HepG2 (cell line): Measurements from ENCODE around the gene LSM2. TPM values are rescaled to one million over a fixed set of nuclear protein-coding genes. Genes with fewer than 3 reads are reported as not detected.
A peak's percentile ranks its signal among the peaks of the same experiment; 100 is the strongest.

ENCODE experiments used
- MED1 ChIP-seq: sonication (generic); formaldehyde crosslinking; IDR thresholded peaks from 2 replicates; pipeline ENCODE4 v1.4.0; 2020; ENCODE audit warnings: missing genetic modification reagents
- TARDBP ChIP-seq: sonication (generic); formaldehyde crosslinking; IDR thresholded peaks from 2 replicates; pipeline ENCODE4 v1.8.0; 2022; ENCODE audit warnings: mild to moderate bottlenecking, missing genetic modification reagents
- ZBTB42 ChIP-seq: sonication (generic); formaldehyde crosslinking; IDR thresholded peaks from 2 replicates; pipeline ENCODE4 v1.5.0; 2020; ENCODE audit warnings: mild to moderate bottlenecking, missing genetic modification reagents
- ZBTB7A ChIP-seq: sonication (generic); formaldehyde crosslinking; IDR thresholded peaks from 2 replicates; pipeline ENCODE4 v1.8.0; 2022; ENCODE audit warnings: mild to moderate bottlenecking, missing genetic modification reagents
- ZC3H4 ChIP-seq: sonication (generic); formaldehyde crosslinking; IDR thresholded peaks from 2 replicates; pipeline ENCODE4 v1.4.0; 2020; ENCODE audit warnings: missing genetic modification reagents, borderline replicate concordance
- ZKSCAN8 ChIP-seq: IDR thresholded peaks from 2 replicates; pipeline ENCODE4 v1.6.1; 2016; ENCODE audit warnings: borderline replicate concordance, missing genetic modification reagents, missing compliant biosample characterization
- ZNF207 ChIP-seq: fragments of 450-650 bp; IDR thresholded peaks from 2 replicates; pipeline ENCODE4 v1.6.1; 2016; ENCODE audit warnings: antibody characterized with exemption, borderline replicate concordance
- ZNF230 ChIP-seq: sonication (generic); formaldehyde crosslinking; IDR thresholded peaks from 2 replicates; pipeline ENCODE4 v1.4.0; 2020; ENCODE audit warnings: mild to moderate bottlenecking, missing genetic modification reagents
- ZNF296 ChIP-seq: sonication (generic); formaldehyde crosslinking; conservative IDR thresholded peaks from 2 replicates; pipeline ENCODE4 v1.5.0; 2020; ENCODE audit warnings: mild to moderate bottlenecking, missing genetic modification reagents
- ZNF572 ChIP-seq: sonication (generic); formaldehyde crosslinking; IDR thresholded peaks from 2 replicates; pipeline ENCODE4 v1.5.1; 2020; ENCODE audit warnings: mild to moderate bottlenecking, missing genetic modification reagents
- ZSCAN20 ChIP-seq: sonication (generic); formaldehyde crosslinking; IDR thresholded peaks from 2 replicates; pipeline ENCODE4 v1.4.0; 2020; ENCODE audit warnings: missing genetic modification reagents, mild to moderate bottlenecking, borderline replicate concordance
- polyA plus RNA-seq, 8 experiments: library from polyadenylated mRNA; depleted of rRNA in 3 of 8; stranded (reverse) in 7 of 8; unstranded in 1 of 8; fragments of >200 nt; fragmentation: Illumina TruSeq in 4 of 8; extraction: Trizol in 4 of 8; gene quantifications; 2 replicates each; pipeline versions ENCODE4 v1.2.1 to v1.2.3, GENCODE V29; 2011 to 2016; ENCODE audit warnings: low read depth in 4 of 8, missing spikeins in 1 of 8, mixed read lengths in 1 of 8; ENCODE audit not compliant: insufficient read depth in 1 of 8
- total RNA-seq, 5 experiments: library from RNA; depleted of rRNA; stranded (reverse); fragments of >200 nt; fragmentation: Illumina TruSeq; extraction: Trizol; gene quantifications; 2 replicates each; pipeline ENCODE4 v1.2.3, GENCODE V29; 2016; ENCODE audit warnings: low read depth in 1 of 5
- TF ChIP-seq, protein P1 (sequence below): sonication (generic); formaldehyde crosslinking; IDR thresholded peaks from 2 replicates; pipeline ENCODE4 v1.8.1; 2023; ENCODE audit warnings: missing genetic modification reagents, mild to moderate bottlenecking, borderline replicate concordance
- TF ChIP-seq, protein P2 (sequence below): sonication (generic); formaldehyde crosslinking; IDR thresholded peaks from 2 replicates; pipeline ENCODE4 v1.5.1; 2020; ENCODE audit warnings: missing genetic modification reagents, mild to moderate bottlenecking, borderline replicate concordance
- TF ChIP-seq, protein P3 (sequence below): sonication (generic); formaldehyde crosslinking; IDR thresholded peaks from 2 replicates; pipeline ENCODE4 v1.8.1; 2023; ENCODE audit warnings: mild to moderate bottlenecking, missing genetic modification reagents
- TF ChIP-seq, protein P4 (sequence below): IDR thresholded peaks from 2 replicates; pipeline ENCODE4 v1.6.1; 2016; ENCODE audit warnings: missing genetic modification reagents, missing compliant biosample characterization
- TF ChIP-seq, protein P5 (sequence below), 2 experiments: sonication (generic) in 1 of 2; formaldehyde crosslinking in 1 of 2; IDR thresholded peaks; 2 replicates each; pipeline versions ENCODE4 v1.5.1 to v1.6.1; 2011 to 2020; ENCODE audit warnings: borderline replicate concordance in 1 of 2, low read depth in 1 of 2, low read length in 1 of 2, mild to moderate bottlenecking in 1 of 2, missing genetic modification reagents in 1 of 2, moderate library complexity in 1 of 2
- TF ChIP-seq, protein P6 (sequence below), 2 experiments: sonication (generic) in 1 of 2; formaldehyde crosslinking in 1 of 2; IDR thresholded peaks; 2 replicates each; pipeline versions ENCODE4 v1.4.0 to v1.6.1; 2018 to 2020; ENCODE audit warnings: missing genetic modification reagents in 2 of 2, borderline replicate concordance in 1 of 2, low read depth in 1 of 2, mild to moderate bottlenecking in 1 of 2, missing biosample characterization in 1 of 2
- TF ChIP-seq, protein P7 (sequence below): IDR thresholded peaks from 2 replicates; pipeline ENCODE4 v1.6.1; 2018; ENCODE audit warnings: missing genetic modification reagents
- TF ChIP-seq, protein P8 (sequence below): IDR thresholded peaks from 2 replicates; pipeline ENCODE4 v1.6.1; 2016; ENCODE audit warnings: mild to moderate bottlenecking, missing biosample characterization, missing genetic modification reagents

LSM2 gene
- total and polyA plus RNA-seq, 2 of the 13 experiments (the other 11 are each of a cell fraction or from before 2014, with no cell fraction given): 69.4 to 90.5 TPM

DNA sequence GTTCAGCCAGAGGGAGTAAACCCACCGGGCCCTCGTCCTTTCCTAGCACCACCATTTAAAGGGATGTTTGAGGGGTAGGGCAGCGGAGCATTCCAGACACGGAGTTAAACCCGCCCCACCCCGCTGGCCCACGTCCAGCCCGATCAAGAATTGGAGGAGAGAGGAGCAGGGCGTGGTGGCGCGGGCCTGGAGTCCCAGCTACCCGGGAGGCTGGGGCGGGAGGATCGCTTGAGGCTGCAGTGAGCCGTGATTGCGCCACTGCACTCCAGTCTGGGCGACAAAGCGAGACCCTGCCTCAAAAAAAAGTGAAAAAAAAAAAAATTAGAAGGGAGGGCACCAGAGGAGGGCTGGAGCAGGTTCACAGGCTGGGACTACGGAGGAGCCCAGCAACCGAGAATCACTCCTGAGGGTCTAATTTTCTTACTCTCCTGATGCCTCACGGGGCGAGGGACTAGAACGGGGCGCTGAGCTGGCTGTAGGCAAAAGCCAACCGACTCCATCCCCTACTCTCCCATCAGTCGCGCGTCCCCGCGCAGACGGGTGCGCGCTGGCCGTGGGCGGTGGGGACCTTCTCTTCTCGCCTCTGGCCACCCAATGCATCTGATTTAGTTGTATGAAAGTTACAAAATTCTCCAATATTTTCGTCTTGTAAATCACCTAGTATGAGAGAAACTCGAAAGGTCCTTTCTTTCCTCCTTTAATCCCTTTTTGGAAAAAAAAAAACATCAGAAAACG lies 14.7 kb upstream of the LSM2 start (continued):
- no peak for TF ChIP-seq ZNF296 (CRISPR knock-in tag)
- TF ChIP-seq ZBTB7A (CRISPR knock-in tag): no peak
- TF ChIP-seq ZNF207: no peak
- TF ChIP-seq, protein P1, sequence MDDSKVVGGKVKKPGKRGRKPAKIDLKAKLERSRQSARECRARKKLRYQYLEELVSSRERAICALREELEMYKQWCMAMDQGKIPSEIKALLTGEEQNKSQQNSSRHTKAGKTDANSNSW (CRISPR knock-in tag): no peak
- TF ChIP-seq ZNF572 (CRISPR knock-in tag): peak; percentile 63; the same call in 1 of the 2 replicates
- TF ChIP-seq ZC3H4 (CRISPR knock-in tag): no peak
- no peak for TF ChIP-seq ZNF230 (CRISPR knock-in tag)
- TF ChIP-seq, protein P2, sequence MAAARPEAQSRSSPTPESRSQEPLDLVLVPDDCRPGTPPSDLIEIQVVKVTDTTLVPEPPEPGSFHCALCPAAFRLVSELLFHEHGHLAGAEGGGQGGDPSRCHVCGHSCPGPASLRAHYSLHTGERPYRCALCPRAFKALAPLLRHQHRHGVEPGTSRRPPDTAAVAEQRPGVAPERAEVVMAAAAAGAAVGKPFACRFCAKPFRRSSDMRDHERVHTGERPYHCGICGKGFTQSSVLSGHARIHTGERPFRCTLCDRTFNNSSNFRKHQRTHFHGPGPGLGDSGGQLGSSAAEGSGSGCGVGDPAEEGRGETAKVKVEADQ: no peak
- TF ChIP-seq ZBTB42: no peak
- TF ChIP-seq MED1 (CRISPR knock-in tag): no peak
- TF ChIP-seq, protein P3, sequence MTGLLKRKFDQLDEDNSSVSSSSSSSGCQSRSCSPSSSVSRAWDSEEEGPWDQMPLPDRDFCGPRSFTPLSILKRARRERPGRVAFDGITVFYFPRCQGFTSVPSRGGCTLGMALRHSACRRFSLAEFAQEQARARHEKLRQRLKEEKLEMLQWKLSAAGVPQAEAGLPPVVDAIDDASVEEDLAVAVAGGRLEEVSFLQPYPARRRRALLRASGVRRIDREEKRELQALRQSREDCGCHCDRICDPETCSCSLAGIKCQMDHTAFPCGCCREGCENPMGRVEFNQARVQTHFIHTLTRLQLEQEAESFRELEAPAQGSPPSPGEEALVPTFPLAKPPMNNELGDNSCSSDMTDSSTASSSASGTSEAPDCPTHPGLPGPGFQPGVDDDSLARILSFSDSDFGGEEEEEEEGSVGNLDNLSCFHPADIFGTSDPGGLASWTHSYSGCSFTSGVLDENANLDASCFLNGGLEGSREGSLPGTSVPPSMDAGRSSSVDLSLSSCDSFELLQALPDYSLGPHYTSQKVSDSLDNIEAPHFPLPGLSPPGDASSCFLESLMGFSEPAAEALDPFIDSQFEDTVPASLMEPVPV (CRISPR knock-in tag): no peak
- TF ChIP-seq TARDBP (CRISPR knock-in tag): no peak
- TF ChIP-seq ZSCAN20: peak; percentile 25; the same call in 1 of the 2 replicates
- TF ChIP-seq, protein P4, sequence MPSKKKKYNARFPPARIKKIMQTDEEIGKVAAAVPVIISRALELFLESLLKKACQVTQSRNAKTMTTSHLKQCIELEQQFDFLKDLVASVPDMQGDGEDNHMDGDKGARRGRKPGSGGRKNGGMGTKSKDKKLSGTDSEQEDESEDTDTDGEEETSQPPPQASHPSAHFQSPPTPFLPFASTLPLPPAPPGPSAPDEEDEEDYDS (CRISPR knock-in tag): no peak
- TF ChIP-seq, protein P5, sequence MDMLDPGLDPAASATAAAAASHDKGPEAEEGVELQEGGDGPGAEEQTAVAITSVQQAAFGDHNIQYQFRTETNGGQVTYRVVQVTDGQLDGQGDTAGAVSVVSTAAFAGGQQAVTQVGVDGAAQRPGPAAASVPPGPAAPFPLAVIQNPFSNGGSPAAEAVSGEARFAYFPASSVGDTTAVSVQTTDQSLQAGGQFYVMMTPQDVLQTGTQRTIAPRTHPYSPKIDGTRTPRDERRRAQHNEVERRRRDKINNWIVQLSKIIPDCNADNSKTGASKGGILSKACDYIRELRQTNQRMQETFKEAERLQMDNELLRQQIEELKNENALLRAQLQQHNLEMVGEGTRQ (IDR thresholded peaks at IDR 0.05; ENCODE audit: low read depth, low read length): no peak
- TF ChIP-seq, protein P5 (CRISPR knock-in tag; IDR thresholded peaks at IDR 0.05; ENCODE audit: borderline replicate concordance): no peak
- TF ChIP-seq, protein P6, sequence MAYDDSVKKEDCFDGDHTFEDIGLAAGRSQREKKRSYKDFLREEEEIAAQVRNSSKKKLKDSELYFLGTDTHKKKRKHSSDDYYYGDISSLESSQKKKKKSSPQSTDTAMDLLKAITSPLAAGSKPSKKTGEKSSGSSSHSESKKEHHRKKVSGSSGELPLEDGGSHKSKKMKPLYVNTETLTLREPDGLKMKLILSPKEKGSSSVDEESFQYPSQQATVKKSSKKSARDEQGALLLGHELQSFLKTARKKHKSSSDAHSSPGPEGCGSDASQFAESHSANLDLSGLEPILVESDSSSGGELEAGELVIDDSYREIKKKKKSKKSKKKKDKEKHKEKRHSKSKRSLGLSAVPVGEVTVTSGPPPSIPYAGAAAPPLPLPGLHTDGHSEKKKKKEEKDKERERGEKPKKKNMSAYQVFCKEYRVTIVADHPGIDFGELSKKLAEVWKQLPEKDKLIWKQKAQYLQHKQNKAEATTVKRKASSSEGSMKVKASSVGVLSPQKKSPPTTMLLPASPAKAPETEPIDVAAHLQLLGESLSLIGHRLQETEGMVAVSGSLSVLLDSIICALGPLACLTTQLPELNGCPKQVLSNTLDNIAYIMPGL (CRISPR knock-in tag; IDR thresholded peaks at IDR 0.05; ENCODE audit: borderline replicate concordance in 1 of 2, low read depth in 1 of 2): no peak
- TF ChIP-seq, protein P7, sequence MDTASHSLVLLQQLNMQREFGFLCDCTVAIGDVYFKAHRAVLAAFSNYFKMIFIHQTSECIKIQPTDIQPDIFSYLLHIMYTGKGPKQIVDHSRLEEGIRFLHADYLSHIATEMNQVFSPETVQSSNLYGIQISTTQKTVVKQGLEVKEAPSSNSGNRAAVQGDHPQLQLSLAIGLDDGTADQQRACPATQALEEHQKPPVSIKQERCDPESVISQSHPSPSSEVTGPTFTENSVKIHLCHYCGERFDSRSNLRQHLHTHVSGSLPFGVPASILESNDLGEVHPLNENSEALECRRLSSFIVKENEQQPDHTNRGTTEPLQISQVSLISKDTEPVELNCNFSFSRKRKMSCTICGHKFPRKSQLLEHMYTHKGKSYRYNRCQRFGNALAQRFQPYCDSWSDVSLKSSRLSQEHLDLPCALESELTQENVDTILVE: no peak
- TF ChIP-seq, protein P8, sequence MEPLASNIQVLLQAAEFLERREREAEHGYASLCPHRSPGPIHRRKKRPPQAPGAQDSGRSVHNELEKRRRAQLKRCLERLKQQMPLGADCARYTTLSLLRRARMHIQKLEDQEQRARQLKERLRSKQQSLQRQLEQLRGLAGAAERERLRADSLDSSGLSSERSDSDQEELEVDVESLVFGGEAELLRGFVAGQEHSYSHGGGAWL (CRISPR knock-in tag): peak; percentile 53; the same call in 1 of the 2 replicates
- TF ChIP-seq ZKSCAN8 (CRISPR knock-in tag): no peak
